ENCODE data around the gene GOPC.
A peak's percentile ranks its signal among the peaks of the same experiment; 100 is the strongest.

The GOPC gene

GRCh38 chr6:117607511-117607910 lies 5.2 kb upstream of the GOPC start (continued):
- TF ChIP-seq POU6F1 (CRISPR knock-in tag; IDR thresholded peaks at IDR 0.05; ENCODE audit: borderline replicate concordance, low read depth) (no peak), GLIS3 (CRISPR knock-in tag; IDR thresholded peaks at IDR 0.05) (no peak)

- TF ChIP-seq BACH2 (CRISPR knock-in tag; IDR thresholded peaks at IDR 0.05; ENCODE audit: borderline replicate concordance) (no peak), ISL1 (CRISPR knock-in tag; IDR thresholded peaks at IDR 0.05) (no peak), POU6F1 (CRISPR knock-in tag; IDR thresholded peaks at IDR 0.05; ENCODE audit: borderline replicate concordance, low read depth) (no peak), ZC3H10 (CRISPR knock-in tag; IDR thresholded peaks at IDR 0.05) (no peak), ZFP3 (CRISPR knock-in tag; IDR thresholded peaks at IDR 0.05) (no peak), CSDC2 (CRISPR knock-in tag; IDR thresholded peaks at IDR 0.05) (no peak), TOX (CRISPR knock-in tag; IDR thresholded peaks at IDR 0.05; ENCODE audit: borderline replicate concordance) (no peak), GLIS3 (CRISPR knock-in tag; IDR thresholded peaks at IDR 0.05) (no peak), CSRNP3 (CRISPR knock-in tag; IDR thresholded peaks at IDR 0.05) (no peak), PATZ1 (CRISPR knock-in tag; IDR thresholded peaks at IDR 0.05; ENCODE audit: borderline replicate concordance) (no peak), ARNTL (CRISPR knock-in tag; IDR thresholded peaks at IDR 0.05; ENCODE audit: borderline replicate concordance, low read depth) (no peak), SNAI2 (CRISPR knock-in tag; IDR thresholded peaks at IDR 0.05) (no peak), TCF4 (CRISPR knock-in tag; IDR thresholded peaks at IDR 0.05; ENCODE audit: borderline replicate concordance) (no peak), OSR1 (CRISPR knock-in tag; IDR thresholded peaks at IDR 0.05) (no peak), ZFP30 (CRISPR knock-in tag; IDR thresholded peaks at IDR 0.05) (no peak), TSHZ2 (CRISPR knock-in tag; IDR thresholded peaks at IDR 0.05) (no peak), ZNF8 (CRISPR knock-in tag; IDR thresholded peaks at IDR 0.05) (no peak)
- TF ChIP-seq, protein P1, sequence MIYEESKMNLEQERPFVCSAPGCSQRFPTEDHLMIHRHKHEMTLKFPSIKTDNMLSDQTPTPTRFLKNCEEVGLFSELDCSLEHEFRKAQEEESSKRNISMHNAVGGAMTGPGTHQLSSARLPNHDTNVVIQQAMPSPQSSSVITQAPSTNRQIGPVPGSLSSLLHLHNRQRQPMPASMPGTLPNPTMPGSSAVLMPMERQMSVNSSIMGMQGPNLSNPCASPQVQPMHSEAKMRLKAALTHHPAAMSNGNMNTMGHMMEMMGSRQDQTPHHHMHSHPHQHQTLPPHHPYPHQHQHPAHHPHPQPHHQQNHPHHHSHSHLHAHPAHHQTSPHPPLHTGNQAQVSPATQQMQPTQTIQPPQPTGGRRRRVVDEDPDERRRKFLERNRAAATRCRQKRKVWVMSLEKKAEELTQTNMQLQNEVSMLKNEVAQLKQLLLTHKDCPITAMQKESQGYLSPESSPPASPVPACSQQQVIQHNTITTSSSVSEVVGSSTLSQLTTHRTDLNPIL (CRISPR knock-in tag; IDR thresholded peaks at IDR 0.05; ENCODE audit: low read depth) = no peak
- peak; percentile 43 for ATAC-seq
Measured at GRCh38 chr6:117605169-117605826, 3.0 kb upstream of the GOPC start.

GRCh38 chr6:117603821-117604220 lies 1.5 kb upstream of the GOPC start:
- ATAC-seq = no peak
- TF ChIP-seq OSR1 (CRISPR knock-in tag; IDR thresholded peaks at IDR 0.05) = no peak
- TF ChIP-seq GLIS3 (CRISPR knock-in tag; IDR thresholded peaks at IDR 0.05) = no peak
- no peak for TF ChIP-seq ARNTL (CRISPR knock-in tag; IDR thresholded peaks at IDR 0.05; ENCODE audit: borderline replicate concordance, low read depth)
- TF ChIP-seq TSHZ2 (CRISPR knock-in tag; IDR thresholded peaks at IDR 0.05) = no peak
- no peak for TF ChIP-seq SNAI2 (CRISPR knock-in tag; IDR thresholded peaks at IDR 0.05)
- no peak for TF ChIP-seq PATZ1 (CRISPR knock-in tag; IDR thresholded peaks at IDR 0.05; ENCODE audit: borderline replicate concordance)
- TF ChIP-seq ZFP3 (CRISPR knock-in tag; IDR thresholded peaks at IDR 0.05) = no peak
- no peak for TF ChIP-seq POU6F1 (CRISPR knock-in tag; IDR thresholded peaks at IDR 0.05; ENCODE audit: borderline replicate concordance, low read depth)
